Stimulated activated CD8-positive, alpha-beta memory T cell treated with anti-CD3 and anti-CD28 coated beads, Interleukin-12 subunit alpha, Interleukin-12 subunit beta, amount 100 ng/mL, for 24 hours (primary cell): ENCODE data around the gene TAF6.

Experiments used
- DNase-seq: peaks from one replicate; pipeline ENCODE4 v3.0.0-alpha.2; 2020; ENCODE audit errors: extremely low read depth

The TAF6 gene

GRCh38 chr7:100122067-100122466 is 2.9 kb upstream of the TAF6 start:
- no peak for DNase-seq

- no peak for DNase-seq
Observed at GRCh38 chr7:100120733-100121036, 1.5 kb upstream of the TAF6 start.

- peak; percentile 36 for DNase-seq
Observed at GRCh38 chr7:100119970-100120732, 993 bp upstream of the TAF6 start.

- no peak for DNase-seq
Observed at GRCh38 chr7:100118388-100119071, 628 bp downstream of the TAF6 start.

GRCh38 chr7:100115026-100115425 is 4.1 kb downstream of the TAF6 start:
- DNase-seq = no peak

- DNase-seq = no peak
Observed at GRCh38 chr7:100111914-100112313, 7.2 kb downstream of the TAF6 start.

GRCh38 chr7:100111156-100111555 is 8.0 kb downstream of the TAF6 start:
- DNase-seq = no peak

- DNase-seq = no peak
Observed at GRCh38 chr7:100109521-100110163, 9.5 kb downstream of the TAF6 start.

- DNase-seq = no peak
Observed at GRCh38 chr7:100107890-100108289, 11.3 kb downstream of the TAF6 start.

GRCh38 chr7:100107125-100107737 is 11.9 kb downstream of the TAF6 start:
- DNase-seq = no peak

GRCh38 chr7:100106633-100107032 is 12.5 kb downstream of the TAF6 start:
- DNase-seq = no peak

GRCh38 chr7:100105534-100105933 is 13.6 kb downstream of the TAF6 start:
- no peak for DNase-seq

- DNase-seq = no peak
Observed at GRCh38 chr7:100102950-100103840, 16.0 kb downstream of the TAF6 start.

GRCh38 chr7:100101016-100101862 is 17.9 kb downstream of the TAF6 start, which contains the start of the genes AP4M1 and MCM7:
Gene AP4M1 (plus strand): TSS chr7:100101643. CDS start chr7:100101715, 72 bp downstream.
Gene MCM7 (minus strand): TSS chr7:100101397. CDS start chr7:100101294, 103 bp downstream.
- DNase-seq = peak; percentile 94

- peak; percentile 65 for DNase-seq
Observed at GRCh38 chr7:100100420-100101015, 18.6 kb downstream of the TAF6 start.

- DNase-seq = no peak
Observed at GRCh38 chr7:100099452-100099851, 19.7 kb downstream of the TAF6 start.

- DNase-seq = no peak
Observed at GRCh38 chr7:100098913-100099312, 20.2 kb downstream of the TAF6 start.

- DNase-seq = no peak
Observed at GRCh38 chr7:100095704-100096103, 23.5 kb downstream of the TAF6 start.

GRCh38 chr7:100095289-100095688 is 23.9 kb downstream of the TAF6 start:
- no peak for DNase-seq

- no peak for DNase-seq
Observed at GRCh38 chr7:100093925-100094486, 25.2 kb downstream of the TAF6 start.
